AG04450 (cell line): ENCODE data around the gene UBE2B. TPM values are rescaled to one million over a fixed set of nuclear protein-coding genes. Genes with fewer than 3 reads are reported as not detected.

Source experiments
- CTCF ChIA-PET: fragments of 300-600, 350-600 bp; formaldehyde crosslinking; extraction: SDS; loops from one replicate; lab custom pipeline; 2022; ENCODE audit warnings: antibody characterized with exemption, inconsistent platforms; lab: Charles Lee
- POLR2A ChIA-PET: fragments of 350-600 bp; formaldehyde crosslinking; extraction: SDS; loops from one replicate; lab custom pipeline; 2021; ENCODE audit warnings: antibody characterized with exemption, inconsistent platforms; lab: Yijun Ruan, JAX
- DNase-seq: peaks from one replicate; pipeline ENCODE4 v3.0.0-alpha.2; 2011; ENCODE audit warnings: low read depth, low spot score
- H3K27ac ChIP-seq: one replicate; pipeline ENCODE4 v1.5.1; 2012; ENCODE audit warnings: low read depth, low read length, control low read depth
- H3K27me3 ChIP-seq: one replicate; pipeline ENCODE4 v1.6.0; 2012; ENCODE audit warnings: low read length; ENCODE audit not compliant: control insufficient read depth, insufficient read depth
- H3K4me3 ChIP-seq: 2 replicates; pipeline ENCODE4 v1.5.1; 2011; ENCODE audit warnings: mild to moderate bottlenecking, low read depth, low read length, control low read depth
- H3K9me3 ChIP-seq: 2 replicates; pipeline ENCODE4 v1.5.1; 2012; ENCODE audit warnings: low read length; ENCODE audit not compliant: control insufficient read depth, insufficient read depth
- CTCF ChIP-seq: IDR thresholded peaks from 2 replicates; pipeline ENCODE4 v1.5.1; 2011; ENCODE audit warnings: low read depth, low read length, control low read depth, inconsistent platforms
- polyA plus RNA-seq: library from polyadenylated mRNA; depleted of rRNA; stranded (reverse); fragments of >200 nt; gene quantifications from 2 replicates; pipeline ENCODE4 v1.2.3, GENCODE V29; 2011

UBE2B gene
- polyA plus RNA-seq, 1 experiment, result 99.2 TPM

DNA sequence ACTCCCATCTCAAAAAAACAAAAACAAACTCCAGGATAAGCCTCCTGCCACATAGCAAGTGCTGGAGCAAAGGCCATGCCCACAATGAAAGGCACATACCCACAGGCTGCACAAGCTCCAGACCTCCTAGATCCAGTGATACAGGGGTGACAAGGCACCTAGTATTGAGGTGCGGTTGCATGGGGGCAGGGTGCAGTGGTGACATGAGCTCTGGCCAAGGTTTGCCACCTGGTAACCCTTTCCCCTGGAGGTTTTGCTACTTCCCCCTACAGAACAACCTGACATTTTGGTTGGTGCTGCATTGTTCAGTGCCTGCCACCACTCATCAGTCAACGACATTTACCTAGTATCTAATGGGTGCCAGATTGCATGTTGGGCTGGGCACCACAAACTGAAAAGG lies 25.8 kb downstream of the UBE2B start:
- no peak for TF ChIP-seq CTCF
- H3K4me3 ChIP-seq, result no peak overlapping the region
- DNase-seq, result no peak
- POLR2A ChIA-PET, result interaction anchor here (0.6 to 0.9 kb wide), 2 partner anchors 17 to 151 kb away, joined by 3 to 5 read pairs; no protein-coding TSS in a partner anchor
- CTCF ChIA-PET, result interaction anchor here (1.1 to 1.8 kb wide), 2 partner anchors 14 to 181 kb away, joined by 3 to 4 read pairs; partner anchors contain the start of gene CDKN2AIPNL
- no peaks in the 10 kb centered on the region for H3K9me3 ChIP-seq
- H3K27ac ChIP-seq, result no peak overlapping the region
- H3K27me3 ChIP-seq, result no peaks in the 10 kb centered on the region

GRCh38 chr5:134398609-134399155 lies 27.3 kb downstream of the UBE2B start:
- TF ChIP-seq CTCF, result no peak
- DNase-seq, result no peak
- POLR2A ChIA-PET, result no interaction called here
- Histone ChIP-seq H3K4me3 (no peak overlapping the region), H3K9me3 (no peaks in the 10 kb centered on the region), H3K27me3 (no peaks in the 10 kb centered on the region), H3K27ac (no peak overlapping the region)
- CTCF ChIA-PET, result interaction anchor here (1.8 kb wide), 1 partner anchor 13 kb away, joined by 4 read pairs; the partner anchor contains the start of gene CDKN2AIPNL

GRCh38 chr5:134403951-134404350 lies 32.6 kb downstream of the UBE2B start:
- Histone ChIP-seq H3K4me3 (no peak overlapping the region), H3K27me3 (no peaks in the 10 kb centered on the region), H3K27ac (no peak overlapping the region), H3K9me3 (no peaks in the 10 kb centered on the region)
- ChIA-PET POLR2A (interaction anchor here (1.3 kb wide), 1 partner anchor 11 kb away, joined by 3 read pairs; no protein-coding TSS in a partner anchor), CTCF (interaction anchor here (0.9 kb wide), 1 partner anchor 10 kb away, joined by 3 read pairs; no protein-coding TSS in a partner anchor)
- DNase-seq, result no peak
- no peak for TF ChIP-seq CTCF

DNA sequence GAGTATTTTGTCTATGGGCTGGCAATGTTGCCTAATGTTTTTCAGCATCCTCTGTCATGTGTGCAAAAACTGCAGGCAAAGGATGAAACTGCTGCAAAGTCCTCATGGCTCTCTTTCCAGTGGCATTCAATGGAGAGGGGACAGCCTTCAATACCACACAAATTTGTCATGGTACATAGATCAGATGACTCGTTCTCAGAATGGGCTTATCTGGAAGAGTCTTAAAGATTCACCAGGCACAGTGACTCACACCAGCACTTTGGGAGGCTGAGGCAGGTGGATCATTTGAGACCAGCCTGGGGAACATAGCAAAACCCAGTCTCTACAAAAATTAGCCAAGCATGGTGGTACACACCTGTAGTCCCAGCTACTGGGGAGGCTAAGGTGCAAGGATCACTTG lies 35.0 kb downstream of the UBE2B start:
- ChIA-PET POLR2A (no interaction called here), CTCF (interaction anchor here (0.5 to 1.4 kb wide), 2 partner anchors 48 to 172 kb away, joined by 4 to 5 read pairs; no protein-coding TSS in a partner anchor)
- H3K4me3 ChIP-seq, result no peak overlapping the region
- H3K27ac ChIP-seq, result peak overlapping the region; percentile 21
- H3K27me3 ChIP-seq, result no peaks in the 10 kb centered on the region
- H3K9me3 ChIP-seq, result no peaks in the 10 kb centered on the region; the same call in 1 of the 2 replicates
- DNase-seq, result no peak
- no peak for TF ChIP-seq CTCF

GRCh38 chr5:134409321-134409720 lies 38.0 kb downstream of the UBE2B start:
- ChIA-PET POLR2A (no interaction called here), CTCF (interaction anchor here (0.8 to 4.7 kb wide), 3 partner anchors 9 to 177 kb away, joined by 5 to 33 read pairs (median 5); no protein-coding TSS in a partner anchor)
- Histone ChIP-seq H3K27me3 (no peaks in the 10 kb centered on the region), H3K9me3 (no peaks in the 10 kb centered on the region; the same call in 1 of the 2 replicates), H3K27ac (no peak overlapping the region), H3K4me3 (no peak overlapping the region)
- no peak for TF ChIP-seq CTCF
- no peak for DNase-seq
